ENCODE measurements around the gene TNS3. TPM values are rescaled to one million over a fixed set of nuclear protein-coding genes. Genes with fewer than 3 reads are reported as not detected.

The TNS3 gene
- total and polyA plus RNA-seq, 2 of the 13 experiments (the other 11 are each of a cell fraction or from before 2014, with no cell fraction given): 52.9 to 55.7 TPM

- TF ChIP-seq, protein P1, sequence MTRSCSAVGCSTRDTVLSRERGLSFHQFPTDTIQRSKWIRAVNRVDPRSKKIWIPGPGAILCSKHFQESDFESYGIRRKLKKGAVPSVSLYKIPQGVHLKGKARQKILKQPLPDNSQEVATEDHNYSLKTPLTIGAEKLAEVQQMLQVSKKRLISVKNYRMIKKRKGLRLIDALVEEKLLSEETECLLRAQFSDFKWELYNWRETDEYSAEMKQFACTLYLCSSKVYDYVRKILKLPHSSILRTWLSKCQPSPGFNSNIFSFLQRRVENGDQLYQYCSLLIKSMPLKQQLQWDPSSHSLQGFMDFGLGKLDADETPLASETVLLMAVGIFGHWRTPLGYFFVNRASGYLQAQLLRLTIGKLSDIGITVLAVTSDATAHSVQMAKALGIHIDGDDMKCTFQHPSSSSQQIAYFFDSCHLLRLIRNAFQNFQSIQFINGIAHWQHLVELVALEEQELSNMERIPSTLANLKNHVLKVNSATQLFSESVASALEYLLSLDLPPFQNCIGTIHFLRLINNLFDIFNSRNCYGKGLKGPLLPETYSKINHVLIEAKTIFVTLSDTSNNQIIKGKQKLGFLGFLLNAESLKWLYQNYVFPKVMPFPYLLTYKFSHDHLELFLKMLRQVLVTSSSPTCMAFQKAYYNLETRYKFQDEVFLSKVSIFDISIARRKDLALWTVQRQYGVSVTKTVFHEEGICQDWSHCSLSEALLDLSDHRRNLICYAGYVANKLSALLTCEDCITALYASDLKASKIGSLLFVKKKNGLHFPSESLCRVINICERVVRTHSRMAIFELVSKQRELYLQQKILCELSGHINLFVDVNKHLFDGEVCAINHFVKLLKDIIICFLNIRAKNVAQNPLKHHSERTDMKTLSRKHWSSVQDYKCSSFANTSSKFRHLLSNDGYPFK (CRISPR knock-in tag; IDR thresholded peaks at IDR 0.05; ENCODE audit: borderline replicate concordance): no peak
- 0 out of 2 replicates have a peak, but pooled peaks have one; percentile 47 for TF ChIP-seq SIX4 (CRISPR knock-in tag; IDR thresholded peaks at IDR 0.05)
- TF ChIP-seq ZNF460 (CRISPR knock-in tag; IDR thresholded peaks at IDR 0.05; ENCODE audit: borderline replicate concordance): no peak
- peak; percentile 33; the same call in 1 of the 2 replicates for TF ChIP-seq SIX1 (CRISPR knock-in tag; IDR thresholded peaks at IDR 0.05; ENCODE audit: borderline replicate concordance)
- TF ChIP-seq SRSF9 (IDR thresholded peaks at IDR 0.05; ENCODE audit: borderline replicate concordance, insufficient read depth, low read depth, low read length, poor library complexity, severe bottlenecking): no peak
- TF ChIP-seq, protein P2, sequence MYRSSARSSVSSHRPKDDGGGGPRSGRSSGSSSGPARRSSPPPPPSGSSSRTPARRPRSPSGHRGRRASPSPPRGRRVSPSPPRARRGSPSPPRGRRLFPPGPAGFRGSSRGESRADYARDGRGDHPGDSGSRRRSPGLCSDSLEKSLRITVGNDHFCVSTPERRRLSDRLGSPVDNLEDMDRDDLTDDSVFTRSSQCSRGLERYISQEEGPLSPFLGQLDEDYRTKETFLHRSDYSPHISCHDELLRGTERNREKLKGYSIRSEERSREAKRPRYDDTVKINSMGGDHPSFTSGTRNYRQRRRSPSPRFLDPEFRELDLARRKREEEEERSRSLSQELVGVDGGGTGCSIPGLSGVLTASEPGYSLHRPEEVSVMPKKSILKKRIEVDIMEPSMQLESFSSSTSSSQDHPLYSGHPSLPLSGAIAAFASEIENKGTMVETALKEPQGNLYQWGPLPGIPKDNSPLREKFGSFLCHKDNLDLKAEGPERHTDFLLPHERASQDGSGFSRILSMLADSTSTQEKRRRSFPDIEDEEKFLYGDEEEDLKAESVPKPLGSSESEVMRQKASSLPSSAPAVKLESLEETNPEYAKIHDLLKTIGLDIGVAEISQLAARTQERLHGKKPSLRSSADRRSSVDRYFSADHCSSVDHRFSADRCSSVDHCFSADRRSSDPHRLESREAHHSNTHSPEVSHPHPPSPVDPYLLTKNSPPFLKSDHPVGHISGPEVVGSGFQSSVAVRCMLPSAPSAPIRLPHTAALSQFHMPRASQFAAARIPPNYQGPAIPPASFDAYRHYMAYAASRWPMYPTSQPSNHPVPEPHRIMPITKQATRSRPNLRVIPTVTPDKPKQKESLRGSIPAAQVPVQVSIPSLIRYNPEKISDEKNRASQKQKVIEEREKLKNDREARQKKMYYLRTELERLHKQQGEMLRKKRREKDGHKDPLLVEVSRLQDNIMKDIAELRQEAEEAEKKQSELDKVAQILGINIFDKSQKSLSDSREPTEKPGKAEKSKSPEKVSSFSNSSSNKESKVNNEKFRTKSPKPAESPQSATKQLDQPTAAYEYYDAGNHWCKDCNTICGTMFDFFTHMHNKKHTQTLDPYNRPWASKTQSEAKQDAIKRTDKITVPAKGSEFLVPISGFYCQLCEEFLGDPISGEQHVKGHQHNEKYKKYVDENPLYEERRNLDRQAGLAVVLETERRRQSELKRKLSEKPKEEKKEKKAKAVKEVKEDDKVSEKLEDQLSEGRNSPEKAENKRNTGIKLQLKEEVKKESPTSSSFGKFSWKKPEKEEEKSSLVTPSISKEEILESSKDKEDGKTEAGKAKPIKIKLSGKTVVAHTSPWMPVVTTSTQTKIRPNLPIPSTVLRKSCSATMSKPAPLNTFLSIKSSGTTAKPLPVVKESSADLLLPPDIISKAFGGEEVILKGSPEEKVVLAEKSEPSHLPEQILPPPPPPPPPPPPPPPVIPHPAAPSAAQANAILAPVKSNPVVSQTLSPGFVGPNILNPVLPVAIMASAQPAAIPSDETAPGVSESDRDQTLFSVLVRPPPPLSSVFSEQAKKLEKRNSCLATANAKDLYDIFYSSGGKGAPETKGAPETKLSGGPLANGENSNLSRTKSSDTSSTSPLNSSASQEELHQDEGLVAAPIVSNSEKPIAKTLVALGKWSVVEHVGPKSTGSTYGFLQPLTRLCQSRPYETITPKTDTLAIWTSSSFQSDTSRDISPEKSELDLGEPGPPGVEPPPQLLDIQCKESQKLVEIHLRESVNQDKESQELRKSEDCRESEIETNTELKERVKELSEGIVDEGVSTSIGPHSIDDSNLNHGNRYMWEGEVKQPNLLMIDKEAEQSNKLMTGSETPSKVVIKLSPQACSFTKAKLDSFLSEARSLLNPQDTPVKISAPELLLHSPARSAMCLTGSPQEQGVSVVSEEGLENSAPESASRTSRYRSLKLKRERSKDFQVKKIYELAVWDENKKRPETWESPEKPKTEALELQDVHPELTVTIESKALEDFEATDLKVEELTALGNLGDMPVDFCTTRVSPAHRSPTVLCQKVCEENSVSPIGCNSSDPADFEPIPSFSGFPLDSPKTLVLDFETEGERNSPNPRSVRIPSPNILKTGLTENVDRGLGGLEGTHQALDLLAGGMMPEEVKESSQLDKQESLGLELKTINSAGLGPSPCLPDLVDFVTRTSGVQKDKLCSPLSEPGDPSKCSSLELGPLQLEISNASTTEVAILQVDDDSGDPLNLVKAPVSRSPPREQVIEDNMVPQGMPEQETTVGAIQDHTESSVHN (CRISPR knock-in tag; IDR thresholded peaks at IDR 0.05): no peak
- TF ChIP-seq ZNF432 (CRISPR knock-in tag; IDR thresholded peaks at IDR 0.05; ENCODE audit: borderline replicate concordance): no peak
- TF ChIP-seq, protein P3, sequence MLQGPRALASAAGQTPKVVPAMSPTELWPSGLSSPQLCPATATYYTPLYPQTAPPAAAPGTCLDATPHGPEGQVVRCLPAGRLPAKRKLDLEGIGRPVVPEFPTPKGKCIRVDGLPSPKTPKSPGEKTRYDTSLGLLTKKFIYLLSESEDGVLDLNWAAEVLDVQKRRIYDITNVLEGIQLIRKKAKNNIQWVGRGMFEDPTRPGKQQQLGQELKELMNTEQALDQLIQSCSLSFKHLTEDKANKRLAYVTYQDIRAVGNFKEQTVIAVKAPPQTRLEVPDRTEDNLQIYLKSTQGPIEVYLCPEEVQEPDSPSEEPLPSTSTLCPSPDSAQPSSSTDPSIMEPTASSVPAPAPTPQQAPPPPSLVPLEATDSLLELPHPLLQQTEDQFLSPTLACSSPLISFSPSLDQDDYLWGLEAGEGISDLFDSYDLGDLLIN (CRISPR knock-in tag; IDR thresholded peaks at IDR 0.05; ENCODE audit: borderline replicate concordance): no peak
- TF ChIP-seq ZNF329 (CRISPR knock-in tag; IDR thresholded peaks at IDR 0.05; ENCODE audit: low read depth): no peak
- peak; percentile 95 for TF ChIP-seq GATAD2A (CRISPR knock-in tag; IDR thresholded peaks at IDR 0.05)
- no peak for TF ChIP-seq PHB2 (IDR thresholded peaks at IDR 0.05; ENCODE audit: partially characterized antibody)
- TF ChIP-seq MAFG (CRISPR knock-in tag; IDR thresholded peaks at IDR 0.05): no peak
- TF ChIP-seq KDM4B (CRISPR knock-in tag; IDR thresholded peaks at IDR 0.05): 0 out of 2 replicates have a peak, but pooled peaks have one; percentile 12
- TF ChIP-seq HOXD1 (CRISPR knock-in tag; IDR thresholded peaks at IDR 0.05): no peak
- no peak for TF ChIP-seq SALL2 (CRISPR knock-in tag; IDR thresholded peaks at IDR 0.05)
- TF ChIP-seq, protein P4, sequence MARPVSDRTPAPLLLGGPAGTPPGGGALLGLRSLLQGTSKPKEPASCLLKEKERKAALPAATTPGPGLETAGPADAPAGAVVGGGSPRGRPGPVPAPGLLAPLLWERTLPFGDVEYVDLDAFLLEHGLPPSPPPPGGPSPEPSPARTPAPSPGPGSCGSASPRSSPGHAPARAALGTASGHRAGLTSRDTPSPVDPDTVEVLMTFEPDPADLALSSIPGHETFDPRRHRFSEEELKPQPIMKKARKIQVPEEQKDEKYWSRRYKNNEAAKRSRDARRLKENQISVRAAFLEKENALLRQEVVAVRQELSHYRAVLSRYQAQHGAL (CRISPR knock-in tag; IDR thresholded peaks at IDR 0.05; ENCODE audit: not compliant biosample characterization): no peak
- TF ChIP-seq ADNP (CRISPR knock-in tag; IDR thresholded peaks at IDR 0.05): no peak
Measured at GRCh38 chr7:47538846-47539311, 43.0 kb downstream of the TNS3 start (continued).

Data from HepG2 (cell line).